SK-N-SH (cell line): ENCODE measurements around the gene ZNF296.

Experiments
- EP300 ChIP-seq, 2 experiments: IDR thresholded peaks; 2 replicates each; pipeline versions ENCODE4 v1.4.0 to v1.6.1; 2012; ENCODE audit warnings: borderline replicate concordance in 1 of 2, low read depth in 1 of 2, low read length in 1 of 2
- EZH2phosphoT487 ChIP-seq: fragments of 200-600 bp; sonication (generic); IDR thresholded peaks from 2 replicates; pipeline ENCODE4 v1.6.1; 2017; ENCODE audit warnings: low read depth, mixed run types, mild to moderate bottlenecking, antibody characterized with exemption, moderate library complexity, borderline replicate concordance
- MAX ChIP-seq: IDR thresholded peaks from 2 replicates; pipeline ENCODE4 v1.4.0; 2012; ENCODE audit warnings: low read depth
- NRF1 ChIP-seq: IDR thresholded peaks from 2 replicates; pipeline ENCODE4 v1.6.1; 2012; ENCODE audit warnings: low read depth, mild to moderate bottlenecking, low read length
- RAD21 ChIP-seq: IDR thresholded peaks from 2 replicates; pipeline ENCODE4 v1.6.1; 2012; ENCODE audit warnings: mild to moderate bottlenecking, low read length
- YY1 ChIP-seq: IDR thresholded peaks from 2 replicates; pipeline ENCODE4 v1.4.0; 2012; ENCODE audit warnings: low read depth, mild to moderate bottlenecking
- TF ChIP-seq, protein P1 (sequence below): fragments of 200-600 bp; sonication (generic); IDR thresholded peaks from 2 replicates; pipeline ENCODE4 v1.6.1; 2017; ENCODE audit warnings: antibody characterized with exemption, mild to moderate bottlenecking, moderate library complexity
- TF ChIP-seq, protein P2 (sequence below): IDR thresholded peaks from 2 replicates; pipeline ENCODE4; 2012

DNA sequence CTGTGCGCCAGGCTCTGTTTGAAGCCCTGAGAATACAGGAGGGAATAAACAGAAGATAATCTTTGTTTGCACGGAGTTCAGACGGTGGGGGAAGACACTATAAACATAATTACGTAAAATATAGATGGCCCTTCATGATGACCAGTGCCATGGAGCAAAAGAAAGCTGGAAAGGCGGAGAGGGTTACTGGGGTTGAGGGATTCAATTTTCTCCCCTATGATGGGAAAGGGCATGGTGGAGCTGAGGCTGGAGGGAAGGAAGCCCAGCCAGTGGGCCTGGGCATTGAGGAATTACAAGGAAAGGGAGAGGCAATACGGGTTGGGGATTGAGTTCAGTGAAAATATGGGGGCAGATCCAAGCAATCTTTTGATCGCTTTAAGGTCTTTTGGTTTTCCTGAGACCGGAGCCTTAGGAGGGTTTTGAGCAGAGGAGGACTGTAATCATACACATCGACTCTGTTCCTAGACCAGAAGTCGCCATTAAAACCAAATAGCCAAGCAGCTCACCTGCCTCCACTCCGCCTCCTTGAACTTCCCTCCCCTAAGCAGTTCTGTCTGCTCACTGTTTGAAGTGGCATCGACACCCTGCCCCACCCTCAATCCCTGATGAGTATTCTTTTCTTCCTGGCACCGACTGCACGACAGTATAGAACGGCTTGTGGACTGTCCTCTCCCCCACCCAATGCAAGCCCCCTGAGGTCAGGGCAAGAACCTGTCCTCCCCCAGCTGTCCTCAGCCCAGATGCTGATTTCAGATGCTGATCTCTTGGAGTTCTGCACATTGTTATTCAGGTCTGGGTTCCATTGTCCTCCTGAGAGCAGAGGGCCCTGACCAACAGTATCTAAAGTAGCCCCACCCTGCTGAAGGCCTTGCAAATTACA is 813 bp upstream of the ZNF296 start:
- TF ChIP-seq, protein P1, sequence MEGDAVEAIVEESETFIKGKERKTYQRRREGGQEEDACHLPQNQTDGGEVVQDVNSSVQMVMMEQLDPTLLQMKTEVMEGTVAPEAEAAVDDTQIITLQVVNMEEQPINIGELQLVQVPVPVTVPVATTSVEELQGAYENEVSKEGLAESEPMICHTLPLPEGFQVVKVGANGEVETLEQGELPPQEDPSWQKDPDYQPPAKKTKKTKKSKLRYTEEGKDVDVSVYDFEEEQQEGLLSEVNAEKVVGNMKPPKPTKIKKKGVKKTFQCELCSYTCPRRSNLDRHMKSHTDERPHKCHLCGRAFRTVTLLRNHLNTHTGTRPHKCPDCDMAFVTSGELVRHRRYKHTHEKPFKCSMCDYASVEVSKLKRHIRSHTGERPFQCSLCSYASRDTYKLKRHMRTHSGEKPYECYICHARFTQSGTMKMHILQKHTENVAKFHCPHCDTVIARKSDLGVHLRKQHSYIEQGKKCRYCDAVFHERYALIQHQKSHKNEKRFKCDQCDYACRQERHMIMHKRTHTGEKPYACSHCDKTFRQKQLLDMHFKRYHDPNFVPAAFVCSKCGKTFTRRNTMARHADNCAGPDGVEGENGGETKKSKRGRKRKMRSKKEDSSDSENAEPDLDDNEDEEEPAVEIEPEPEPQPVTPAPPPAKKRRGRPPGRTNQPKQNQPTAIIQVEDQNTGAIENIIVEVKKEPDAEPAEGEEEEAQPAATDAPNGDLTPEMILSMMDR, result no peak
- no peak for TF ChIP-seq YY1
- TF ChIP-seq EZH2phosphoT487, result no peak
- TF ChIP-seq NRF1, result no peak
- no peak for TF ChIP-seq MAX
- TF ChIP-seq RAD21, result no peak
- no peak for TF ChIP-seq EP300 (IDR thresholded peaks at IDR 0.05; ENCODE audit: borderline replicate concordance in 1 of 2, low read depth in 1 of 2, low read length in 1 of 2)
- TF ChIP-seq, protein P2, sequence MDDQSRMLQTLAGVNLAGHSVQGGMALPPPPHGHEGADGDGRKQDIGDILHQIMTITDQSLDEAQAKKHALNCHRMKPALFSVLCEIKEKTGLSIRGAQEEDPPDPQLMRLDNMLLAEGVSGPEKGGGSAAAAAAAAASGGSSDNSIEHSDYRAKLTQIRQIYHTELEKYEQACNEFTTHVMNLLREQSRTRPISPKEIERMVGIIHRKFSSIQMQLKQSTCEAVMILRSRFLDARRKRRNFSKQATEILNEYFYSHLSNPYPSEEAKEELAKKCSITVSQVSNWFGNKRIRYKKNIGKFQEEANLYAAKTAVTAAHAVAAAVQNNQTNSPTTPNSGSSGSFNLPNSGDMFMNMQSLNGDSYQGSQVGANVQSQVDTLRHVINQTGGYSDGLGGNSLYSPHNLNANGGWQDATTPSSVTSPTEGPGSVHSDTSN, result no peak
